Measurements from ENCODE around the gene SUN5.
"Not testable (repeated sequence)": the region's sequence is repeated elsewhere in the genome, so short reads cannot be mapped to it uniquely, and the experiment has no call there.

SUN5 gene

DNA sequence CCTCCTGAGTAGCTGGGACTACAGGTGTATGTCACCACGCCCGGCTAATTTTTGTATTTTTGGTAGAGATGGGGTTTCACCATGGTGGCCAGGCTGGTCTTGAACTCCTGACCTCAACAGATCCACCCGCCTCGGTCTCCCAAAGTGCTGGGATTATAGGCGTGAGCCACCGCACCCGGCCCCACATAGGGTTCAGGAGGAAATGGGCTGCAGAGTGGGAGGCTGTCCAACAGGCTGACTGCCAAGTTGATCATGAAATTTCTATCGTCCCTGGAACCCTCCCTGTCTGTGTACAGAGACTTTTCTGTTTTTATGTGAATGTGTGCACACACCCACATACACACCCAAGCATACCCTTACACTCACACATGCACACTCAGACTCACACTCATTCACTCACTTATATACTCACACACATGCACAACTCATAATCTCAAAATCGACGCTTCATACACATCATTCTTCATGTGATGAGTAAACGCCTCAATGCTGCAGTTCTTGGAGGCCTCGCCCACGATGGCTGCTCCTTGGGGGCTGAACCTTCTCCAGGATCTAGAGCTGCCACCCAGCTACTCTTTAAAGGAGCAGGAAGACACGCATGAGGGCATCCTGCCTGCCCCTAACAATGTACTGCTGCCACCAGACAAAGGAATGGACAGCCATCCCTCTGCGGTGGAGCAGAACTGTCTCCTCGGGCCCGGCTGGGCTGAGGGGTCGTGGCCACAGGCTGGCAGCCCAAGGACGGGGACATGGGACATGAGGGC lies 35.6 kb downstream of the SUN5 start:
- no peak for FAIRE-seq
- no peak for DNase-seq (ENCODE audit: insufficient read length, low spot score)

DNA sequence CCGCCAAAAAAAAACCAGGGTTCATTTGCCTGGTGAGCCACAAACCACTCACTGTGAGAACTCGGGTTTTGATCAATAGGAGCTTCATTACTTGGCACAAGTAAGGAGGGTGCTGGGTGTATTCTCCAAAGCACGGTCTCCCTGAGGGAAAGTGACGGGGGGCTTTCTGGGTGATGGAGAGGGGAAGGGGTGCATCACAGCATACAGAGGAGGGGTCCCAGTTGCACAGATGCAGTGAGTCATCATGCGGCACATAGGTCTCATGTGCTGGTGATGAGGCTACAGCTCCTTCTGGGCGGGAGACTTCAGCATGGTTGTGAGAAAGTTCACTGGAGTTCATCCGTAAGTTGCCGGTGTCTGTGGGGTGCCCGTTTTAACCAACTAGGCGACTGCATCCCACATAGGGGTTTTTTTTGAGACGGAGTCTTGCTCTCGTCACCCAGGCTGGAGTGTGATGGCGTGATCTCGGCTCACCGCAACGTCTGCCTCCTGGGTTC lies 36.2 kb downstream of the SUN5 start:
- FAIRE-seq = no peak

DNA sequence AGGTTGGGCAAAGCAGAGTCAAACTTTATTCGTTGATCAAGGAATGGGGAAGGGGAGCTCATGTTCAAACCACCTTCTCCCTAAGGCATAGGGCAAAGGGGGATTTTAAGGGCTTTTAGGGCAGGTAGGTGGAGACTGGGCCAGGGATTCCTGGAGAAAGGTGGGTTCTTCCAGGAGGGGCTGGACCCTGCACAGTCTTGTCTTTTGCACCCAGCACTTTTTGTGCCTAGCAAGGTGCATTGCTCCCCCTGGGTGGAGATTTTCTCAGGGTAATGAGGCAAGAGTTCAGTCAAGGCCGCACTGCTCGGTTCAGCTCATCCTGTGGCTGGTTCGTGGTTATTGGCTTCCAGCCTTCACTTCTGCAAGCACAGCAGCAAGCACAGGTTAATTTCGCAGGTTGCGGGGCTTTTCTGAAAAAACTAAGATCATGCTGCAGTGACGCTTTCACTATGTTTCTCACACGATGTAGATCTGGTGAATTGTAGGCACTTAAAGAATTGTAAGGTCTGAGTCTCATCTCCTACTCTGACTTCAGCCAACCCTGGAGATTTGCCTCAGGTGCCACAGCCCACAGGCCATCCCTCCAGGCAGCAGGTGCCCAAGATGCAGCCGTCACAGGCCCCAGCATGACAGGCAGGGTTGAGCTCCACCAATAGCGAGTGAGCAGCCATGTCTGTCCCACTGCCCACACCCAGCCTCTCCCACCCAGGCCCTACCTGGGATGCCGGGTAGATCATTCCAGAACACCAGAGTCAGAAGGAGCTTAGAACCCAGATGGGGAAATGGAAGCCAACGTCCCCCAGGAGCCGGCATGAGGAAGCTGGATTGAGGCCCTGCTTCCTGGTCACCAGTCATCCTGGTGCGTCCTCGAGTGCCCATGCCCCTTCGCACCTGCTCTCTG lies 37.1 kb downstream of the SUN5 start:
- FAIRE-seq = no peak
- no peak for DNase-seq (ENCODE audit: insufficient read length, low spot score)

More for the DNA sequence above, 36.2 kb downstream of the SUN5 start:
- no peak for DNase-seq (ENCODE audit: insufficient read length, low spot score)

DNA sequence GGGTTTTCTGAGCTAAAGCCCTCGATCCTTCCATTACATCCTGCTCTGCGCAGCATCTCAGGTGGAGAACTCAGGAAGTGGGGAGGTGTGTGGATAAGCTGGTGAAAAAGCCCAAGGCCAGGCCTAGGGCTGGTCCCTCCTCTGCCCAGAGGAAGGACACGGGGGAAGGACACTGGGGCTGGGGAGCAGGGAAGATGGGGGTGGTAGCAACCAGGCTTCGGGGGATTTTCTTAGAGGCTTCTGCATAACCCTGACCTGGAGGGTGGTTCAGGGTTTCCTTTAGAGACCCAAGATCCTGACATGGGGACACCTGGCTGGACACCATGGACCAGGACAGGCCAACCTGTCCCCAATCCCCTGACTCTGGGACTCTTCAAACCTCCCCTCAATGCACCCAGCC lies 37.9 kb downstream of the SUN5 start:
- DNase-seq (ENCODE audit: insufficient read length, low spot score) = no peak
- no peak for FAIRE-seq

DNA sequence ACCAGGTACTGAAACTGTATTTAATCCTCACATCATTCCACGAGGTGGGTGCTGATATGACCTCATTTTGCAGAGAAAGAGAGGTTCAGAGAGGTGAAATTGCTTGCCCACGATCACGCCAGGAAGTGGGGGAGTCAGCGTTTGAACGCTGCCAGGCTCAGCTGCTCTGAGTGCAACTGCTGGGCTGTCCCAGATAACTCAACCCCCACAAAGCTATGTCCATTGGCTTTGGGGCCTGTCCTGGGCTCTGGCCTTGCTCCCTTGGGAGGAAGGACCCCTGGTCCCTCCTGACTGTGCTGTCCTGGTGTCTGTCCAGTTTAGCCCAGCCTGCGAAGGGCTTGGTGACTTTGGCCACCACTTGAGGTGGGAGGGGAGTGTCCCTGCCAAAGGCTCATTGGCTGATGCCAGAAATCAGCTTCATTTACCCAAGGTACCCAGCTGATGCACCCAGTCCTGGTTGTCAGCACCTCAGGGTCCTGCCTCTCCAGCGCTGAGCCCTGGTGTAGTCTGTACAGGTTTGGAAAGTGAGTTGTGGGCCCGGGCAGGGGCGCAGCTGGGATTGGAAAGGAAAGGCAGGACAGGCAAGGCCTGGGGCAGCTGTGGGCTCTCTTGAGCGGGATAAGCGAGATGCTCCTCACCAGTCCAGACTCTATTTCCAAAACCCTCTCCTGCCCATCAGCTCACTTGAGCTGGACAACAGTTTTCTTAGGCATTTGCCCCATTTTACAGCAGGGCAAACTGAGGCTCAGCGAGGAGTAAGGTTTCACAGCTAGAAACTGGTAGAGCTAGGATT lies 38.5 kb downstream of the SUN5 start:
- DNase-seq (ENCODE audit: insufficient read length, low spot score) (no peak), FAIRE-seq (no peak)

DNA sequence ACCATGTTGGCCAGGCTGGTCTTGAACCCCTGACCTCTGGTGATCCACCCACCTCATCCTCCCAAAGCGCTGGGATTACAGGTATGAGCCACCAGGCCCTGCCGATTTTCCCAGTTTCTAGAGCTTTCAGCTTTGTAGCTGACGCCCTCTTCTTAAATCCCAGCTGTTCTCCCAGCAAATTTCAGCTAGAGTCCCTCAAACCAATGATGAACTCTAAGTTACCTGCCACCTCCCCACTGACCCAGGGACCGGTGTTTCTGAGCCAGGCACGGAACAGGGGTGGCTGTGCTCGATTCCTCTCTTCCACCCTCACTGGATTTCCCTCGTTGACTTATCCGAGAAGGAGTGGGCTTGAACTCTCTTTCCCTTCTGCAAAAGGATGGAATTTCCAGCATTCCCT lies 39.1 kb downstream of the SUN5 start:
- no peak for DNase-seq (ENCODE audit: insufficient read length, low spot score)
- FAIRE-seq = no peak

DNA sequence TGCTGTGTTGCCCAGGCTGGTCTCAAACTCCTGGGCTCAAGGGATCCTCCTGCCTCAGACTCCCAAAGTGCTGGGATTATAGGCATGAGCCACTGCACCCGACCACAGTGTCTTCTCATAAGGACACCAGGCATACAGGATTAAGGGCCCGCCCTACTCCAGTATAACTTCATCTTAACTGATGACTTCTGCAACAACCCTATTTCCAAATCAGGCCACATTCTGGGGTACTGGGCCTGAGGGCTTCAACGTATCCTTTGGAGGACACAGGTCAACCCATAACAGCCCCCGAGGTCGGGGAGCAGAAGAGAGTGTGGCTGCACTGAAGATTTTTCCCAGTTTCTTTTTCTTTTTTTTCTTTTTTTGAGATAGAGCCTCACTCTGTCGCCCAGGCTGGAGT lies 39.7 kb downstream of the SUN5 start:
- FAIRE-seq (no peak), DNase-seq (ENCODE audit: insufficient read length, low spot score) (no peak)

DNA sequence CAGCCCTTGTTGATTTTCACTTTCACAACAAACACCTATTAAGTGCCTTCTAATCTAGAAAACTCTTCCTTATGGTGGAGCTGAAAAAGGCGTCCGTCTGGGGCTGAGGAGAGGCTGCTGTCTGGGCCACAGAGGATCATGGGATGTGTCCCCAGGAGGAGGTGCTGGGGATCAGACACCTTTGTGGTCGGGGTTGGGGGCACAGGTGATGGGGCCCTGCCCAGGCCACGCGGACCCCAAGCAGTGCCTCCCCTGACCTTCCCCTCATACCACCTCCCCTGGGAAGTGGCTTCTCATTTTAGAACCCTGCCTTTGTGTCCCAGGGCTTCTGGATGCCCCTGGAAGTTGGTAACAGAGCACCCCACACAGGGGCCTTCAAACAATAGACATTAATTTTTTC lies 41.1 kb downstream of the SUN5 start:
- FAIRE-seq (no peak), DNase-seq (ENCODE audit: insufficient read length, low spot score) (no peak)

DNA sequence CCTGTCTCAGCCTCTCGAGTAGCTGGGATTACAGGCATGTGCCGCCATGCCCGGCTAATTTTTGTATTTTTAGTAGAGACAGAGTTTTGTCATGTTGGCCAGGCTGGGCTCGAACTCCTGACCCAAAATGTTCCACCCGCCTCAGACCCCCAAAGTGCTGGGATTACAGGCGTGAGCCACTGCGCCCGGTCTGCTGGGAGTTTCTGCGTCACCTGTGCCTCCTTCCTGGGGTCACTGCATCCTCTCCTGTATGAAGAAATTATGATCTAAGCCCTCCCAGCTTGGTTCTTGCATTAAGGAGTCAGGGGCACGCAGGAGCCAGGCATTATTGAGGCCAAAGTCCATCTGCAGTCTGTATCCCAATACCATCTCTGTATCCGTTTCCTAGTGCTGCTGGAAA lies 41.6 kb downstream of the SUN5 start:
- not testable (repeated sequence) for FAIRE-seq

DNA sequence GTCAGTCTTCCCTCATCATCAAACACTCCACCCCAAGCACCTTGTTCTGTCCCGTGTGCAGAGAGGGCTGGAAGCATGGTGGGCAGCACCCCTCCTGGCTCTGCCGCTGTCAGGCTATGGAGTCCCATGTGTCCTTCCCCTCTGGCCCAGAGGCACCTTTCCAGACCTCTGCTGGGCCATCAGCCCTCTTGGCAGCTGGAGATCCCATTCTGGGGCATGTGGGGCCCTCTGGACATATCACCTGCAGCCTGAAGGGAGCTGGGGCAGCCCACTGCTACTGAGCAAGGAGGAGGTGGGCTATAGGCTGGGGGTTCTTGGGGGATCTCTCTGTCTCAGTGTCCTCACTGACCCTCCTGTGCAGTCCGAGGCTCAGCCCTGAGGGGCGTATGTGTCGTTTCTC lies 42.2 kb downstream of the SUN5 start:
- no peak for DNase-seq (ENCODE audit: insufficient read length, low spot score)
- FAIRE-seq = no peak

More for the DNA sequence above, 41.6 kb downstream of the SUN5 start:
- DNase-seq (ENCODE audit: insufficient read length, low spot score) = not testable (repeated sequence)

DNA sequence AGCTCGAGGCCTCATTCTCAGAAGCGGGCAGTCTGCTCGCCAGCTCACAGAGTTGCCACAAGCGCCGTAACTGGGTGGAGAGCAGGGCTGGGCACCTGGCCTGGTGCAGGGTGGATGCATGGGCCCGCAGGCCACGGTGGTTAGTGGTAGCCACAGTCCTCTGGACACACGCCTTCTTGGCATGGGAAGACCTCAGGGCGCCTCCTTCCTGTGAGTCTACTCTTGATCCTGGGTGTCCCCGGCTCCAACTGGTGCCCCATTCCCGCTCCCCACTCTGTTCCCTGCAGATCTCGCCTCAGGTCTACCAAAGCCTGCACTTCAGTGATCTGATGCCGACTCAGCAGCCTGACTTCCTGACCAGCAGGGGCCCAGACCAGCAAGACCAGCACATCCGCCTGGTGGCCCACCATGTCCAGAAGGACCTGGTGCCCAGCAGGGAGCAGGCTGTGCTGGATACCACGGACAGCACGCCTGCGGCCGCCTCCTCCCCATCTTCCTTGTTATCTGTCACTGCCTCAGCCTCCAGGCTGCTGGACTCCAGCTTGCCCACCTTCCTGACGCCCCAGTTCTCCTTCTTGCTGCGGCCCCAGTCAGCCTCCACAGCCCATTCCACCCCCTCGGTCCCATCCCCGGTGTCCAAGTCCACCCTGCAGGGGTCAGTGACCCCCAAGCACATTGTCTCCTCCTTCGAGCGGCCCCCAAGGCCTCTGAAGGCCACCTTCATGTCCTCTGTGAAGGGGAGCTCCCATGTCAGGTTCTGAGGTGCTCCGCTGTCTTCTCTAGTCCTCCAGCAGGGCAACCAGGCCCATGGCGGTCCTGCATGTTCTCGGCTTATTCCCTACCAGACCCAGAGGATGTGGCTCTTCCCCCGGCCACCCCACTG lies 43.1 kb downstream of the SUN5 start:
- FAIRE-seq (no peak), DNase-seq (ENCODE audit: insufficient read length, low spot score) (no peak)

DNA sequence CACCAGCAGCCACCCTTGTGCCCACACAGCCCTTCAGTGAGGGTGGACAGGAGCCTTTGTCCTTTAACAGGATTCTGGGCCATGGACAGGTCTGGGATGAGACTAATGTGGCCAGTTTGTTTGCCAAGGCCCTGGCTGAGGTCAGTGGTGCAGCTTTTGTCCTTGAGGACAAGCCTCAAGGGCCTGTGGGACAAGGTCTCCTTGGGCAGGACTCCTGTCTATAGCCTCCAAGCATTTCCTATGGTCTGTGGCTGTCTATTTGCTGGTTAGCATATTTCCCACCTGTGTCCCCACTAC lies 44.1 kb downstream of the SUN5 start:
- no peak for DNase-seq (ENCODE audit: insufficient read length, low spot score)
- no peak for FAIRE-seq

DNA sequence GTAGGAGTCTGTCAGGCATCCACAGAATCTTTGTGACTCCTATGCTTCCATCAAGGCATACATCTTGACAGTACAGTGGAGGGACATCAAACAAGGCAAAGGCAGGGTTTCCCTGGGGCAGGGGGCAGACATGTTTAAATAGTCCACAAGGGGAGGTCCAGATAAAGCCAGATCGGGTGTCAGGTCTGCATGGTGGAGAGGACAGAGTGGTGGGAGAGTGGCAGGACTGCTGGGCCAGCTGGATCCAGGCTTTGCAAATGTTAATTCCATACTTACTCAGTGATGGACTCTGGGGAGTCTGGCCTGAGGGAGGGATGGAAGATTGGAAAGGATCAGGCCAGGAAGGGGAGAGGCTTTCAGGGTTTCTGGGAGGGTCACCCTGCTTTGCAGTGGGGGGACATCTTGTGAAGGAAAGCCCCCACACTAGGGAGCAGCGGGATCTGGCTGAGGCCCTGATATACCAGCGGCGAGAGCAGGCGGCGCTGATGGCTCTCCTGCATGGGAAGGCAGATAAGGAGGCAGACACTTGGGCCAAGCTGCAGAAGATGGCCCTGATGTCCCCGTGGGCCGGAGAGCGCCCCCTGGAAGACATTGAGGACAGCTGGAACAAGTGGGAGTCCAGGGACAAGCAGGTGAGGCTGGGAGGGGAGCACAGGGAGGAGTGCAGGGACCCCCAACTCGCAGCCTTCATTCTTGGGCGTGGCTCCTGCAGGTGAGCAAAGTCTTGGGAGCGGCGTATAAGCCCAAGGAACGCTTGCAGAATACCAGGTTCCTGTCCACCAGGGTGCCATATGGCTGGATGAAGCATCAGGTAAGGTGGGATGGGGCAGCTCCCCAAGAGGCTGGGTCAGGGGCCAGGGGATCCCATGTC lies 44.6 kb downstream of the SUN5 start:
- no peak for DNase-seq (ENCODE audit: insufficient read length, low spot score)
- peak; percentile 13 for FAIRE-seq

DNA sequence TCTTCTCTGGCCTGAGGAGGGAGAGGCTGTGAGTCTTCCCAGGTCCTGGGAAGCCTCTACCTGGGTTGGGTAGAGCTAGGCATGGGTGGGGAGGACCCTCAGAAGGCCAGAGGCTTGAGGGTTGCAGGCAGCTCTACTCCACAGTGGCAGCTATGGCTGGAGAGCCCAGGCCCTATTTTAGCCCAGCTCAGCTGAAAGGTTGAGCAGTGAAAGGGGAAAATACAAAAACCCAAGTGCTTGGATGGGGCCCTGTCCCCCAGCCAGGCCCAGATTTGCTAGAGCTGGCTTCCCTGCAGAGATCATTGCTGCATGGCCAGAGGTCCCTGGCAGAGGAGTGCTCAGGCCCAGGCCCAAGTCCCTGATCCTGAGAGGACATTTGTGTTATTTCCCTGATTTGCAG lies 45.7 kb downstream of the SUN5 start:
- no peak for FAIRE-seq
- no peak for DNase-seq (ENCODE audit: insufficient read length, low spot score)

DNA sequence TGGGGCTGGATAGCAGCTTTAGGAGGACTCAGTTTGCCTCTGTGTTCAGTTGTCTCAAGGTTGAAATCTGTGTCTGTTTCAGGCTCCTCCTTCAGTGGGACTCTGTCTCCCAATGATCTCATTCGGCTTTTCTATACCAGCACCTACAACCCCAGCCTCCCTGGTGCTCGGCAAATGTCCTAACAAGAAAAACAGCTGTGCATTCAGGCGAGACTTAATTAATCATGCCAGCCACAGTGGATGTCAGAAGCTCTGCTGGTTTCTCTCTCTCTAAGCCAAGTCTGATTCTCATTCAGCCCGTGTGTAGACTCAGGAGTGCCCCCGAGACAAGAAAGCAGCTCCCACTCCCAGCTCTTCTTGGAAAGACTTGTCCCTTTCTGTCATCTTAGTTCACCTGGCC lies 46.8 kb downstream of the SUN5 start:
- FAIRE-seq (no peak), DNase-seq (ENCODE audit: insufficient read length, low spot score) (no peak)

DNA sequence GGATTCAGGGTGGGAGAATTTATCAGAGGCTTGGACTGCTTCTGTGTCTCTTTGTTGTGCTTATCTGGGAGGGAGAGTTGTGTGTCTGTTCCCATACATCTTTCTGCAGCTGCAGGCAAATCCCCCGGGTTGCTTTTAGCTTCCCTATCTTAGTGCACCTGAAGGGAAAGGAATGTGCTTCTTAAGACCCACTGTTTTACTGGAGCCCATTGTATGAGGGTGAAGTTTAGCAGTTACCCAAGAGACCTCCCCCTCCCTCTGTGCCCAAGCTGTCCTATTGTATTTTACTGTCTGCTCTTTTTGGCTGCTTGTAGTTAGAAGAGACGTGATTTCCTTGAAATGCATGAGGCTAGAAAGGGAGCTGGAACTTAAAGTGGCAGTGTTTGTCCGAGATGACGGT lies 53.7 kb downstream of the SUN5 start:
- peak; percentile 4 for FAIRE-seq
- not testable (repeated sequence) for DNase-seq (ENCODE audit: insufficient read length, low spot score)

DNA sequence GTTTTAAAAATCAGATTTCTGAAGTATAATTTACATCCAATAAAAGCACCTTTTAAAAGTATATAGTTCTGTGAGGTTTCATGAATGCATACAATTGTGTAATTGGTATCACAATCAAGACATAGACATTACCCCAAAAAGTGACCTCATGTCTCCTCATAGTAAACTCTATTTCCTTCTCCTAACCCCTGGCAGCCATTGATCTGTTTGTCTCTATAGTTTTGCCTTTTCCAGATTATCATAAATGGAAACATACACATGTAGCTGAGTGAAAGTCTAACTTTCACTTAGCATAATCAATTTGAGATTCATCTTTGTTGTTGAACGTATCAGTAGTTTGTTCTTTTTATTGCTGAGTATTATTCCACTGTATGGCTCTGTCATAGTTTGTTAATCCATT lies 57.6 kb downstream of the SUN5 start:
- no peak for FAIRE-seq
- DNase-seq (ENCODE audit: insufficient read length, low spot score) = no peak

DNA sequence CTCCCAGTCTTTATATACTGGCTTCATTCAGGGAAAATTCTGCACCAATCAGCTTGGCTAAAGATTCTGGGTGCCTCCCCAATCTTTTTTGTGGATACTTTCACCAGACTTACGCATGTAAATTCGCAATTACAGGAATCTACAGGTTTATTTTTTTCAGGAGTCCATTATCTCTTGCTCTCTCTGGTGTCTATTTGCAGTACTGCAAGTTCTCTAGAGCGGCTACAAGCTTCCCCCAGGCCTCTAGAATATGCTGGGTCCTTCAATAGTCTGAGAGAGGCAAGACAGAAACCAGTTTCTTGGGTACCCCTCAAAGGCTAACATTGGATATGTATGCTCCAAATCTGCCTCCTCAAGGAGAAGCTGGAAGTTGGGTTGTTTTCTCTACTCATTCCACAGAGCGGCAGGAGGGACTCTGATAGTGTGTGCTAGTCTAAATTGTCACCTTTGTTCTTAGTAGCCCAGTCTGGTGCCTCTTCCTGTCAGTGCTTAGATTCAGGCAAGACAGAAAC lies 58.5 kb downstream of the SUN5 start:
- FAIRE-seq = no peak
- peak; percentile 47 for DNase-seq (ENCODE audit: insufficient read length, low spot score)

DNA sequence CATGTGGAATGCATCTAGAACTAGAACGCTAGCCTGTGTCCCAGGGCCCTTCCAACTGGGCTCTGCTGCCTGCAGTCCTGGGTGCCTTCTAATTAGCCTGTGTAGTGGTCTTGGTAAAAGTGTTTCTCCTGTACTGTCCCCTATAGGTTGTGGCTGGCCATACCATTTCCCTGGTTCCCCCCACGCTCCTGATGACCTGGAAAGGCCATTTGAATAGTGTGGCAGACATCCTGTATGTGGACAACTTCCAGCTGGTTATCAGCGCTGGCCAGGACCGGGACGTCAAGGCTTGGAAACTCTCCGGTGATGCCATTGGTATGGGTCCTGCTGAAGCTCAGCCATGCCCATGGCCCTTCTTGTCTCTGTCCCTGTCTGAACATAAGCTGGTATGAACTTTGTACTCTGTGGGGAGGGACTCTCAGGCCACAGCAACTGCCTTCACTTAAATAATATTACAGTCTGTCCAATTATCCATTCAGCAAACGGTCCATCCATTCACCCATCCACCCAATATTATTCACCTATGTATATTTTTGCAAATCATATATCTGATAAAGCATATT lies 60.7 kb downstream of the SUN5 start:
- no peak for DNase-seq (ENCODE audit: insufficient read length, low spot score)
- no peak for FAIRE-seq
